HEK293 (cell line): ENCODE measurements around the gene LAMA2.

Experiments used
- AEBP2 ChIP-seq: fragments of 450-650 bp; formaldehyde crosslinking; IDR thresholded peaks from 2 replicates; pipeline ENCODE4 v1.5.1; 2016; ENCODE audit warnings: missing biosample characterization, missing genetic modification characterization, borderline replicate concordance
- BCL11A ChIP-seq: fragments of 450-650 bp; formaldehyde crosslinking; IDR thresholded peaks from 2 replicates; pipeline ENCODE4 v1.5.1; 2016; ENCODE audit warnings: low read depth, missing biosample characterization, missing genetic modification characterization
- CTCF ChIP-seq: fragments of 450-650 bp; formaldehyde crosslinking; IDR thresholded peaks from 2 replicates; pipeline ENCODE4 v1.5.1; 2016; ENCODE audit warnings: missing biosample characterization, missing genetic modification characterization
- GLIS2 ChIP-seq: fragments of 450-650 bp; formaldehyde crosslinking; IDR thresholded peaks from 2 replicates; pipeline ENCODE4 v1.5.1; 2016; ENCODE audit warnings: missing biosample characterization, missing genetic modification characterization
- KLF7 ChIP-seq: fragments of 450-650 bp; formaldehyde crosslinking; IDR thresholded peaks from 2 replicates; pipeline ENCODE4 v1.5.1; 2016; ENCODE audit warnings: missing biosample characterization, missing genetic modification characterization, borderline replicate concordance
- MEIS1 ChIP-seq: sonication (generic); formaldehyde crosslinking; IDR thresholded peaks from 2 replicates; pipeline ENCODE4 v1.8.1; 2022; ENCODE audit warnings: missing genetic modification reagents, mild to moderate bottlenecking, borderline replicate concordance
- OSR2 ChIP-seq: fragments of 450-650 bp; formaldehyde crosslinking; IDR thresholded peaks from 2 replicates; pipeline ENCODE4 v1.5.1; 2016; ENCODE audit warnings: missing biosample characterization, missing genetic modification characterization
- PRDM10 ChIP-seq: fragments of 450-650 bp; formaldehyde crosslinking; IDR thresholded peaks from 2 replicates; pipeline ENCODE4 v1.5.1; 2016; ENCODE audit warnings: missing biosample characterization, missing genetic modification characterization
- SETDB1 ChIP-seq: IDR thresholded peaks from one replicate; pipeline ENCODE4 v1.6.1; 2017; ENCODE audit warnings: mild to moderate bottlenecking, low read length, moderate library complexity, mixed read lengths; ENCODE audit not compliant: insufficient read length
- YY2 ChIP-seq: fragments of 450-650 bp; formaldehyde crosslinking; IDR thresholded peaks from 2 replicates; pipeline ENCODE4 v1.5.1; 2016; ENCODE audit warnings: missing biosample characterization, missing genetic modification characterization
- ZBTB44 ChIP-seq: fragments of 450-650 bp; IDR thresholded peaks from 2 replicates; pipeline ENCODE4 v1.5.1; 2018; ENCODE audit warnings: missing biosample characterization, mild to moderate bottlenecking, missing genetic modification characterization
- ZBTB48 ChIP-seq: fragments of 450-650 bp; formaldehyde crosslinking; IDR thresholded peaks from 2 replicates; pipeline ENCODE4 v1.5.1; 2016; ENCODE audit warnings: missing biosample characterization, missing genetic modification characterization
- ZIC2 ChIP-seq: fragments of 450-650 bp; formaldehyde crosslinking; IDR thresholded peaks from 2 replicates; pipeline ENCODE4 v1.5.1; 2016; ENCODE audit warnings: missing biosample characterization, missing genetic modification characterization
- ZNF121 ChIP-seq: fragments of 450-650 bp; formaldehyde crosslinking; IDR thresholded peaks from 2 replicates; pipeline ENCODE4 v1.5.1; 2016; ENCODE audit warnings: missing biosample characterization, missing genetic modification characterization
- ZNF140 ChIP-seq: fragments of 450-650 bp; formaldehyde crosslinking; IDR thresholded peaks from 2 replicates; pipeline ENCODE4 v1.5.1; 2016; ENCODE audit warnings: missing biosample characterization, missing genetic modification characterization
- ZNF169 ChIP-seq: fragments of 450-650 bp; formaldehyde crosslinking; IDR thresholded peaks from 2 replicates; pipeline ENCODE4 v1.5.1; 2016; ENCODE audit warnings: missing biosample characterization, missing genetic modification characterization
- ZNF221 ChIP-seq: fragments of 450-650 bp; formaldehyde crosslinking; IDR thresholded peaks from 2 replicates; pipeline ENCODE4 v1.5.1; 2017; ENCODE audit warnings: missing biosample characterization, missing genetic modification characterization, borderline replicate concordance
- ZNF248 ChIP-seq: fragments of 450-650 bp; formaldehyde crosslinking; IDR thresholded peaks from 2 replicates; pipeline ENCODE4 v1.5.1; 2017; ENCODE audit warnings: missing biosample characterization, missing genetic modification characterization
- ZNF280D ChIP-seq: fragments of 450-650 bp; formaldehyde crosslinking; IDR thresholded peaks from 2 replicates; pipeline ENCODE4 v1.5.1; 2016; ENCODE audit warnings: missing biosample characterization, missing genetic modification characterization
- ZNF366 ChIP-seq: fragments of 450-650 bp; formaldehyde crosslinking; conservative IDR thresholded peaks from 2 replicates; pipeline ENCODE4 v1.5.1; 2016; ENCODE audit warnings: missing biosample characterization, missing genetic modification characterization
- ZNF510 ChIP-seq: fragments of 450-650 bp; formaldehyde crosslinking; IDR thresholded peaks from 2 replicates; pipeline ENCODE4 v1.5.1; 2018; ENCODE audit warnings: mild to moderate bottlenecking, missing genetic modification characterization, missing biosample characterization; ENCODE audit not compliant: insufficient replicate concordance
- ZNF521 ChIP-seq: fragments of 450-650 bp; formaldehyde crosslinking; IDR thresholded peaks from 2 replicates; pipeline ENCODE4 v1.5.1; 2017; ENCODE audit warnings: missing biosample characterization, mild to moderate bottlenecking, missing genetic modification characterization
- ZNF768 ChIP-seq: fragments of 450-650 bp; formaldehyde crosslinking; IDR thresholded peaks from 2 replicates; pipeline ENCODE4 v1.5.1; 2018; ENCODE audit warnings: missing biosample characterization, mild to moderate bottlenecking, missing genetic modification characterization
- ZSCAN4 ChIP-seq: fragments of 450-650 bp; formaldehyde crosslinking; IDR thresholded peaks from 2 replicates; pipeline ENCODE4 v1.5.1; 2017; ENCODE audit warnings: missing biosample characterization, missing genetic modification characterization

The LAMA2 gene

GRCh38 chr6:129183681-129184301 is 300.9 kb downstream of the LAMA2 start (continued):
- TF ChIP-seq ZNF280D (tag by site-specific recombination) (no peak), ZNF366 (peak; percentile 58; the same call in 1 of the 2 replicates), ZNF510 (tag by site-specific recombination) (no peak), AEBP2 (tag by site-specific recombination) (0 out of 2 replicates have a peak, but pooled peaks have one; percentile 37), ZBTB48 (tag by site-specific recombination) (no peak), ZNF768 (no peak), KLF7 (tag by site-specific recombination) (peak; percentile 79; the same call in 1 of the 2 replicates), PRDM10 (tag by site-specific recombination) (peak; percentile 28; the same call in 1 of the 2 replicates), SETDB1 (no peak), ZNF248 (tag by site-specific recombination) (no peak), YY2 (tag by site-specific recombination) (no peak), MEIS1 (CRISPR knock-in tag) (no peak), ZSCAN4 (tag by site-specific recombination) (no peak), ZNF221 (tag by site-specific recombination) (0 out of 2 replicates have a peak, but pooled peaks have one; percentile 14), ZNF169 (tag by site-specific recombination) (no peak), ZIC2 (tag by site-specific recombination) (no peak), ZNF121 (tag by site-specific recombination) (0 out of 2 replicates have a peak, but pooled peaks have one; percentile 12), BCL11A (tag by site-specific recombination) (peak; percentile 92), OSR2 (peak; percentile 96), CTCF (tag by site-specific recombination) (no peak), GLIS2 (tag by site-specific recombination) (no peak), ZBTB44 (0 out of 2 replicates have a peak, but pooled peaks have one; percentile 21), ZNF521 (tag by site-specific recombination) (no peak), ZNF140 (no peak)
